Psoas muscle (tissue), 8 donors: ENCODE data around the gene DELE1. TPM values are rescaled to one million over a fixed set of nuclear protein-coding genes. Genes with fewer than 3 reads are reported as not detected.

ENCODE experiments used
- ATAC-seq, 4 donors: fragments of 200-7000 bp; cut with Tn5 transposase; one replicate each; pipeline ENCODE4 v1.9.1; 2020; ENCODE audit warnings: moderate library complexity in 3 of 4, mild to moderate bottlenecking in 2 of 4
- DNase-seq, 2 donors: peaks; one replicate each; pipeline ENCODE4 v3.0.0-alpha.2; 2020
- H3K27ac ChIP-seq: fragments of 200-600 bp; one replicate; pipeline ENCODE4 v1.8.0; 2022
- H3K27me3 ChIP-seq, 3 donors: fragments of 200-600 bp in 1 of 3; one replicate each; pipeline versions ENCODE4 v1.6.1 to v1.8.0; 2013 to 2022; ENCODE audit warnings: low read length in 2 of 3, mild to moderate bottlenecking in 2 of 3, moderate library complexity in 1 of 3; ENCODE audit not compliant: insufficient read depth in 3 of 3
- H3K36me3 ChIP-seq, 2 donors: fragments of 200-600 bp in 1 of 2; one replicate each; pipeline versions ENCODE4 v1.6.1 to v1.8.0; 2013 to 2022; ENCODE audit warnings: low read depth in 1 of 2, mild to moderate bottlenecking in 1 of 2, moderate library complexity in 1 of 2; ENCODE audit not compliant: insufficient read depth in 1 of 2
- H3K4me1 ChIP-seq: fragments of 200-600 bp; one replicate; pipeline ENCODE4 v1.8.0; 2022
- H3K4me3 ChIP-seq: fragments of 200-600 bp; one replicate; pipeline ENCODE4 v1.8.0; 2022; ENCODE audit warnings: mild to moderate bottlenecking
- H3K9me3 ChIP-seq: fragments of 200-600 bp; one replicate; pipeline ENCODE4 v1.8.0; 2022
- WGBS, 3 donors: extraction: QIAGEN DNeasy Blood & Tissue Kit; methylation state at CpG; one replicate each; pipeline versions ENCODE4 v1.1.6 to v1.1.7; 2013; 5-methylcytosine and 5-hydroxymethylcytosine counted together
- intact Hi-C, 2 donors: fragments of 100-400 bp; cut with DNase I; formaldehyde crosslinking; loops; one replicate each; pipeline versions ENCODE4 v1.11.0 to v1.14.2; 2022
- long read RNA-seq, 2 donors: library from polyadenylated mRNA; unstranded; transcript quantifications; one replicate each; pipeline ENCODE4 v2.0.0, GENCODE V29; 2021
- polyA plus RNA-seq, 3 donors: library from polyadenylated mRNA; stranded (reverse); fragments of 200-250 nt; gene quantifications; one replicate each; pipeline ENCODE4 v1.2.3, GENCODE V29; 2013
- total RNA-seq, 4 donors: library from RNA; stranded (reverse); fragmentation: NEBNext Ultra II Directional in 2 of 4; extraction: Animal tissue kit (Norgen Biotek cat#: 25700) in 2 of 4; gene quantifications; one replicate each; pipeline versions ENCODE4 v1.2.1 to v1.2.4, GENCODE V29; 2021 to 2023
- TF ChIP-seq, protein P1 (sequence below): fragments of 200-600 bp; IDR thresholded peaks from one replicate; pipeline ENCODE4 v1.8.0; 2022; ENCODE audit warnings: antibody characterized with exemption
- donor health status: healthy with polysubstance abuse.
- donor health status: DM: no; HTN: no; CAD: no; lungs with moderate emphysema.
- donor health status: Bipolar disorder and iron deficiency.
- donor health status: healthy.
- donor health status: DM: yes; HTN: yes; CAD: no.
- donor health status: DM: no; HTN: no; CAD: no.
- donor health status: DM: no; HTN: no; CAD: no.
- donor health status: DM: yes; HTN: yes; CAD: no.

DELE1 gene, protein sequence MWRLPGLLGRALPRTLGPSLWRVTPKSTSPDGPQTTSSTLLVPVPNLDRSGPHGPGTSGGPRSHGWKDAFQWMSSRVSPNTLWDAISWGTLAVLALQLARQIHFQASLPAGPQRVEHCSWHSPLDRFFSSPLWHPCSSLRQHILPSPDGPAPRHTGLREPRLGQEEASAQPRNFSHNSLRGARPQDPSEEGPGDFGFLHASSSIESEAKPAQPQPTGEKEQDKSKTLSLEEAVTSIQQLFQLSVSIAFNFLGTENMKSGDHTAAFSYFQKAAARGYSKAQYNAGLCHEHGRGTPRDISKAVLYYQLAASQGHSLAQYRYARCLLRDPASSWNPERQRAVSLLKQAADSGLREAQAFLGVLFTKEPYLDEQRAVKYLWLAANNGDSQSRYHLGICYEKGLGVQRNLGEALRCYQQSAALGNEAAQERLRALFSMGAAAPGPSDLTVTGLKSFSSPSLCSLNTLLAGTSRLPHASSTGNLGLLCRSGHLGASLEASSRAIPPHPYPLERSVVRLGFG
- 10 to 100 TPM; 40.5 to 65.5 (median 53.3) TPM for total RNA-seq
- 10 to 100 TPM; 23.1 to 38.2 (median 35.7) TPM for polyA plus RNA-seq
- long read RNA-seq, donor 1, full-length matches to known transcripts, result 9 of 25 reads
- long read RNA-seq, donor 1, partial matches to known transcripts, result 9 of 25 reads
- long read RNA-seq, donor 1, other reads (novel, unspliced or antisense), result 7 of 25 reads
- long read RNA-seq, donor 2, full-length matches to known transcripts, result 2 of 26 reads
- long read RNA-seq, donor 2, partial matches to known transcripts, result 12 of 26 reads
- long read RNA-seq, donor 2, other reads (novel, unspliced or antisense), result 12 of 26 reads

DNA sequence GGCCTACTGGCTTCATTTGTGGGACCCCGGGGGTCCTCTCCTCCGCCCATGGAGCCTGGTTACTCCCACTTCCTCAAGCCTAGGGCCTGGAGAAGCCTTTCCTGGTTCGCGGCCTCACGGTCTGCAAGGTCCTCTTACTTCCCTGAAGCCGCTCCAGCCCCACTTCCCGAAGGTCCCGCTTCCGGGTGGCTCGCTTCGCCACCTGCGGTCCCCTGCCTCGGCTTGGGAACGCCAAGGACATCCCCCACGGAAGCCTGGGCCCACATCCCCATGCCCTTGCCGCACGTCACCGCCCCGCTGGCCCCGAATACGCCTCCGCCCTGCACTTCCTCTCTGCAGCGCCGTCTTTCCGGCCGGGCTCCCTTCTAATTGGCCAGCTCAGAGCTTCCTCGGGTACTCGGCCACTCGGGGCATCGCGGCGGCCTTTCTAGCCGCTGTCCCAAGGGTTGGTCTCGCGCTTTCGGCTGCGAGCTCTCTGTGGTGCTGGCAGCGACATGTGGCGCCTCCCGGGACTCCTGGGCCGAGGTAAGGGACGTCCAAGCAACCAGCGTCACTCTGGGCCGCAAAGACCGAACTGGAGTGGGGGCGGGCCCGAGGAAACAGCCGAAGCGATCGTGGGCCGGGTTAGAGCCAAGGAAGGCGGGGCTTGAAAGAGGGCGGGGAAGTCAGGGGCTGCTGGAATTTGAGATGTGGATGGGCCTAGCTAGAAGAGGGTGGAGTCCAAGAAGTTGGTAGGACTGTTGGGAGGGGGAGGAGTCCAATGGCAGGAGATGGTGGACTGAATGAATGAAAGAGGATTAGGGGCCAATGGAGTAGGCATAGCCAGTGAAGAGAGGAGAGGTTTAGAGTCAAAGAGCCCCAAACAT is at the start of gene DELE1:
Gene DELE1 (plus strand): TSS at position 424 of the 866 bp plus-strand sequence. CDS start 71 bp downstream, at position 495.
- WGBS, 3 donors, result 0 to 1% (median 0%) methylated on average over 53 of the region's 53 CpGs

DNA sequence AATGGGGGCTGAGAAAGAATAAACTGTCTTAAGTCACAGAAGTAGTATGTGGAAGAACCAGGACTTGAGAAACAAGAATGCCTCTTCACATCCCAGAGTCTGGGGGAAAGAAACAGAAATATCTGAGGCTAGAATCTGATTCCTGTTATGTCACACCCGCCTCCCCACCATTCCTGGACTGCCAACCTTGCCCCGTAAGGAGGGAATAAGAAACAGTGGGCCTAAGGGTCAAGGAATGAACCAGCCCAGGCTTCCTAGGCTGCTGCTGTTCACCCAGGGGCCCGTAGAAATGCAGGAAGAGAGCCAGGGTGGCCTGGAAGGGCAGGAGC is 49.8 kb upstream of the DELE1 start:
- H3K9me3 ChIP-seq, result no peaks in the 10 kb centered on the region
- WGBS, 3 donors, result 53 to 69% (median 58%) methylated on average over 3 of the region's 3 CpGs
- peak overlapping the region; percentile 71 for H3K4me3 ChIP-seq
- intact Hi-C loops, result no loop called here
- no peak for DNase-seq
- TF ChIP-seq, protein P1, sequence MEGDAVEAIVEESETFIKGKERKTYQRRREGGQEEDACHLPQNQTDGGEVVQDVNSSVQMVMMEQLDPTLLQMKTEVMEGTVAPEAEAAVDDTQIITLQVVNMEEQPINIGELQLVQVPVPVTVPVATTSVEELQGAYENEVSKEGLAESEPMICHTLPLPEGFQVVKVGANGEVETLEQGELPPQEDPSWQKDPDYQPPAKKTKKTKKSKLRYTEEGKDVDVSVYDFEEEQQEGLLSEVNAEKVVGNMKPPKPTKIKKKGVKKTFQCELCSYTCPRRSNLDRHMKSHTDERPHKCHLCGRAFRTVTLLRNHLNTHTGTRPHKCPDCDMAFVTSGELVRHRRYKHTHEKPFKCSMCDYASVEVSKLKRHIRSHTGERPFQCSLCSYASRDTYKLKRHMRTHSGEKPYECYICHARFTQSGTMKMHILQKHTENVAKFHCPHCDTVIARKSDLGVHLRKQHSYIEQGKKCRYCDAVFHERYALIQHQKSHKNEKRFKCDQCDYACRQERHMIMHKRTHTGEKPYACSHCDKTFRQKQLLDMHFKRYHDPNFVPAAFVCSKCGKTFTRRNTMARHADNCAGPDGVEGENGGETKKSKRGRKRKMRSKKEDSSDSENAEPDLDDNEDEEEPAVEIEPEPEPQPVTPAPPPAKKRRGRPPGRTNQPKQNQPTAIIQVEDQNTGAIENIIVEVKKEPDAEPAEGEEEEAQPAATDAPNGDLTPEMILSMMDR, result no peak
- peaks cover 14% of the 10 kb centered on the region for H3K4me1 ChIP-seq
- ATAC-seq, result no peak
- no peak overlapping the region for H3K27ac ChIP-seq
- no peaks in the 10 kb centered on the region for H3K36me3 ChIP-seq
- H3K27me3 ChIP-seq, result peaks cover 0 to 61% (median 11%) of the 10 kb centered on the region in 3 donors

More for the DNA sequence above, at the start of gene DELE1:
- ATAC-seq (peak; percentile 97 to 98 (median 98)), DNase-seq (peak; percentile 96 to 97)
- H3K36me3 ChIP-seq, result peaks cover 3 to 41% of the 10 kb centered on the region in 2 donors
- H3K9me3 ChIP-seq, result no peaks in the 10 kb centered on the region
- TF ChIP-seq, protein P1, result no peak
- H3K4me1 ChIP-seq, result peaks cover 24% of the 10 kb centered on the region
- peak within 1 kb of the TSS; percentile 76 for H3K4me3 ChIP-seq
- H3K27me3 ChIP-seq, result no peaks in the 10 kb centered on the region
- intact Hi-C loops, result no loop called here
- peak within 1 kb of the TSS; percentile 90 for H3K27ac ChIP-seq

DNA sequence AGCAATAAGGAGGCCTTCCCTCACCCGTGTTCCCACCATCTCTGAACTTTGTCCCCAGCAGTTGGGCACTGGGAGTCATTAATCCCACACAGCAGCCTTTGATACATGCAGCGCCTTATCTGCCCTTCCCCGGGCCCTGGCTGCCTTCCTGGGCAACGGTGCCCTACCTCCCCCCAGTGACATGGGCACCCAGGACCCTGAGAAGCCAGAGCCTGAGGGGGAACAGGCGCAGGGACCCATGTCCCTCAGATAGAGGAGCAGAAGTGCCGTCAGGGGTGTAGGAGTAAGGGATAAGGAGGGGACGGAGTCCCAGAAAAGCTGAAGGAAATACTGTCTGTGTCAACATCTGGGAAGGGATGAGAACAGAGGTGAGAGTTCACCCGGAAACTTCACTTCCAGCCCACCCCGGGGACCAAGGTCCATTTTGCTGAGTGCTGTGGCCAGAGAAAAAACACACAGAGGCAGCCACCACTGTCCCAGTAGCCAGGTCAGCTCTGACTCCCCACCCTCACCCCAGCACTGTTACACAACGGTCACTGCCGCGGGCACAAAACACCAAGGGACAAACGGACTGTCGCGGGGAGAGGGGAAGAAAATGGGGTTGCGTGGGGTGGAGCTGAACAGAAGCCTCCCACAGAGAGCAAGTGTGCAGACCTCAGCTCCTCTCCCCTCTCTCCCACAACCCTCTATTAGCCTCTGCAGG is 49.3 kb upstream of the DELE1 start:
- no peaks in the 10 kb centered on the region for H3K9me3 ChIP-seq
- TF ChIP-seq, protein P1, result no peak
- ATAC-seq (no peak), DNase-seq (no peak)
- H3K27me3 ChIP-seq, result peaks cover 0 to 61% (median 11%) of the 10 kb centered on the region in 3 donors
- no peak overlapping the region for H3K27ac ChIP-seq
- no peaks in the 10 kb centered on the region for H3K36me3 ChIP-seq
- WGBS, 3 donors, result 30 to 39% (median 34%) methylated on average over 16 of the region's 16 CpGs
- intact Hi-C loops, result no loop called here
- H3K4me1 ChIP-seq, result peaks cover 19% of the 10 kb centered on the region
- H3K4me3 ChIP-seq, result peak overlapping the region; percentile 71
